HG02610 (cell line): Measurements from ENCODE around the gene AIF1.

Experiments
- ATAC-seq: cut with Tn5 transposase; IDR thresholded peaks from one replicate; pipeline ENCODE4 v1.9.1; 2021; ENCODE audit warnings: mild to moderate bottlenecking, moderate library complexity; ENCODE audit not compliant: unreplicated experiment

Gene AIF1

DNA sequence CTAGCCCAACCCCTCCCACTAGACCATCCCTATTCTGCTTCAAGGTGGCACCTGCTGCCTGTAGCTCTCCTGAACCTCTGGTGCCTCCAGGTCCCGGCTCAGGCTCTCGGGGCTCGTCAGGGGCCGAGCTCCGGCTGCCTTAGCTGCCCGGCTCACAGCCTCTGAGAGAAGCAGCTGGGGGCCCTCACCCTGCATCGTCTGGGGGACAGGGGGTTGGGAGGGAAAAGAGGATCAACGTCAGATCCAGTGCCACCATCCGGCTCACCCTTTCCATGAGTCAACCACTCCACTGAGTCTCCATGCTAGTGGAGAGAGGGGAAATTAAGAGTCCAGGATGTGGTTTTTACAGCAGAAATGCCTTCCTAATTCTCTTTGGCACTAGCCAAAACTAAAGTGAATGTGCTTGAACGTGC, 24.4 kb downstream of the AIF1 start:
- ATAC-seq = no peak

DNA sequence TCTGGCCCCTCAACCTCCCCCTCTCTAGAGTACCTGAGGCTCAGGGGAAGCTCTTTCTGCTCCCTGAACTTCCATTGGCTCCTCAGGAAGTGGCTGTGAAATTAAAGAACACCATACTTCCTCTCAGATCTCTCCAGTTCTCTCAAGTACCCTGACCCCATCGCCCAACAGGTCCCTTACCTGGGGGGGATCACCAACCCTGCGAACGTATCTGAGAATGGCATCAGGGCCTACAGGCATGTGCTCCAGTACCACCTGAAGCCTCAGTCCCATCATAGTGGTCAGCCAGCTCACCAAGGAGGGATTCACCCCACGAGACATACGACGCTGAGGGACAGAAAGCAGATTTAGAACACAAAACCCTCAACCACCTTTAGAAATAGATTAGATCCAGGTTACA, 25.6 kb downstream of the AIF1 start:
- ATAC-seq = no peak

DNA sequence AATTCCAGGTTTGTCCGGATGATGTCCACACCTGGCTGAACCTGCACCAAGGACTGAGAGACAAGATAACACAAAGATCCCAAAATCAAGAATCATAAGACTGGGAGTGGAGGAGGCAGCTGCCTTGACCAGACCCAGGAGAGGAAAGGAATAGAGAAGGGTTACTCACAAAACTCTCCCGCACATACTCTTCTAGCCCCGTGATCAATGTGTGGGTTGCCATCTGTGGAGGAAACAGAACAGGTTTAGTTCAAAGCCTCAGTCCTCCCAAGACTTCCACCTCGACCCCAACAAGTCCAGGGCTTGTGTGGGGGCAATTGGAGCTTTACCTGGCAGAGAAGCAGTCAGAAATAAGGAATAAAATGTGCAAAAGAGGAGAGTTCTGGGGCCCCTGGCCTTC, 26.3 kb downstream of the AIF1 start:
- ATAC-seq = no peak

DNA sequence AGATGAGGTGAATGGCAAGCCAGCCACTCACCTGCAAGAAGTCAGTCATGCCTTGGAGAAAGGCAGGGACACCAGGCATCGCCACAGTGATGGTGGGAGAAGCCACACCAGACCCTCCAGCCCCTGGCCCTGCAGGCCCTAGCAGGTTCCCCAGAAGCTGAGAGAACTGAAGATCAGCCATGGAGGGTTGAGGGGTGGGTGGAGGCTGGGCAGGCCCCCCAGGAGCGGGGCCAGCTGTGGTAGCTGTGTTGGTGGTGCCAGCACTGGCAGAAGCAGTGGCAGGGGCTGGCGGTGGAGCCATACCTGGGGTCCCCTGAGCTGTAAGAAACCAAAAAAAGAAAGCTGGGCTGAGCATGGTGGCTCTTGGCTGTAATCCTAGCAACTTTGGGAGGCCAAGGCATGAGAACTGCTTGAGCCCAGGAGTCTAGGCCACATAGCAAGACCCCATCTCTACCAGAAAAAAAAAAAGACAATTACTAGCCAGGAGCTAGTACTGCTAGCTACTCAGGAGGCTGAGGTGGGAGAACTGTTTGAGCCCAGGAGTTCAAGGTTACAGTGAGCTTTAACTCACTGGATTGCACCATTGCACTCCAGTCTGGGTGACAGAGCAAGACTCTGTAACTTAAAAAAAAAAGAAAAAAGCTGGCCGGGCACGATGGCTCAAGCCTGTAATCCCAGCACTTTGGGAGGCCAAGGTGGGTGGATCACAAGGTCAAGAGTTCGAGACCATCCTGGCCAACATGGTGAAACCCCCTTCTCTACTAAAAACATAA, 27.9 kb downstream of the AIF1 start:
- ATAC-seq = no peak

DNA sequence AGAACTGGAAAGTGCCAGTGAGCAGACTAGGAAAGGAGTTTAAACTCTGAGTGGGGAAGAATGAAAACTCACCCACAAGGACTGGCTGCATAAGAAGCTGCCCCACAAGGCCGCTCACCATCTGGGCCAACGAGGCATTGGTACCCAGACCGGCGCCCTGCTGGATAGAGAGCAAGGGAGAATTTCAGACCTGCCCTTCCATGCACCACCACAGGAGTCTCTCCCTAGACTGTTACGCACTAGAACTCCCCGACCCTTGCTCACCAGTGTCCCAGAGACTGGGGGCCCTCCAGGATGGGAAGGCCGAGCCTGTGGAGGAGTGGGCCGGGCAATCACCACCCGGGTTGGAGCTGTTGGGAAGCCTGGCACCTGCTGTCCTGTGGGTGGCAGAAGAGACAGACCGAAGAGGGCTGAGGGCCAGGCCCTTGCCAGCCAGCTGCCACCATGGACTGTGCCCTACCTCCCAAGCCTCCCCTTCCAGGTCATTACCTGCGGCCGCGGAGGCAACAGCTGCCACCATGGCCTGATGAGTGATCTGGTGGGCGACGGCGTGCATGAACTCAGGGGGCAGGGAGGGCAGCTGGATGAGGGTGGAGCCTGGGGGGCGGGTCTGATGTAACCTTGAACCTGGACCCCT, 28.9 kb downstream of the AIF1 start:
- ATAC-seq = no peak

DNA sequence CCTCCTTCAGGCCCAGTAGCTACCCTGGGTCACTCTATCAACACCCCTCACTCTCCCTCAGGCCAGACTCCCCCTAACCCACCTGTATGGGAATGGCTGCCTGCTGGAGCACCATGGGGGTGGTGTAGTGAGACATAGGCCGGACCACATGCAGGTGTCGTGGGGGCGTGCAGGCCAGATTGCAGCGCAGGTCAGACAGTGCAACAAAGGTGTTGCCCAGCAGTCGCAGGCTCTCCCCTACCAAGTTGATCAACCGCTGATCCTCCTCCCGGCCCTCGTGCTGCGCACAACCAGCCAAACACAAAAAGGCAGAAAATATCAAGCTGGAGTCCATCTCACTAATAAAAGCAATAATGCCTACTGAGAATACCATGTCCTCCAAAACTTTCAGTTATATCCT, 30.3 kb downstream of the AIF1 start:
- no peak for ATAC-seq

DNA sequence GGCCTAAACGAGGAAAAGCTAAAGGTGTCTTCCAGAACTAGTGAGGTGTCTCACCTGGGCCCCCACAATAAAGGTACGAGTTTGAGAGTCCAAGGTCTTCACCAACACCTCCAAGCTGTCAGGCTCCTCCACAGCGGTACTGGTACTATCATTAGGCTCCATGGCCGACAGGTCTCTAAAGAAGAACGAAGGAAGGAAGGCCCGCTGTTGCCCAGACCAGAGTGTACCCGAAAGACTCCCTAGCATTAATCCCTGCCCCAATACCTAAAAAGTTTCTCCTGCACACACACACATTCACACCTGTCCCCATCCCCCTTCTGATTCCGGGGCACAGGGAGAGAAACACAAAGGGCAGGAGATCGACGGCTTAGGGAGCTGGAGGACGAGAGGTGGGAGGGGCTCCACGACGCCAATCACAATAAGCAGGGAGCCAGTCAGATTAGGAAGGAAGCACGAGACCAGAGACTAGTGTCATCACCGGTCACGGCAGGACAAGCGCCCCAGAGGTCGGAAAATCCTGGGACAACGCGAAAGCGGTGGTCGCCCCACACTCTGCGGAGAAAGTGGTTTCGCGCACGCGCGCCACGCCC, 36.7 kb downstream of the AIF1 start:
- ATAC-seq = peak; percentile 44

DNA sequence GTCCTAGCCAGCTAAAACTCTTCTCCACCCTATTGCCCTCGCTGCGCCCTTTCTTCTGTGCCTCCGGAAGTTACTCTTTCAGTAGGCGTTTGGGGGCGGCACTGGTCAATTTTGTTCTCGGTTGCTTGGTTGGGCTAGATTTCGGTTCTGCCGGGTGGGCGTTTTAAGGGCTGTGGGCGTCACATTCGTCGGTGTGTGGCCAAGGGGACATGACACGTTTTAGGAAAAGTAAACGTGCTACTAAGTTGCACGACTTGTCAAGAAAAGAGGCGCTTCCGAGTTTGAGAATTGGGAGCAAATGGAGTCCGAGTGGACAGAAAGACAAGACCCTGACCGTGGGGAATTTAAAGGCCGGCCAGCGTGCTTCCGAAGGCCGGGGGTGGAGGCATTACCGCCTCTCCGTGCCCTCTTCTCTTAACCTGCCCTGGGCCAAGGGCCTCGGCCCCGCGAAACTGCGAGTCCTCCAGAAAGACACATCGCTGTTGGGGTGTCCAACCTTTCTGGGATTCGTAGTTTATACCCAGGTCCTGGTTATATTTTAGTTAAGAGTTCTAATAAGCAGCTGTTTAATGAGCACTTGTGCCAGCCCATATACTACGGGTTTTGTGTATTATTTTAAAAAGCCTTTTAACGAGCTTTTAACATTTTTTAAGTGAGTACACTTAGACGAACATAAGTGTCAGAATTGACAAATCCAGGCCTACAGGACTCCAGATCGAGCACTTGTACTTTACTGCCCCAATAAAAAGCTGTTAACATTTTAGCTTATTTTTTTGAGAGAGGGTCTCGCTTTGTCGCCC, 38.1 kb downstream of the AIF1 start:
- peak; percentile 47 for ATAC-seq

DNA sequence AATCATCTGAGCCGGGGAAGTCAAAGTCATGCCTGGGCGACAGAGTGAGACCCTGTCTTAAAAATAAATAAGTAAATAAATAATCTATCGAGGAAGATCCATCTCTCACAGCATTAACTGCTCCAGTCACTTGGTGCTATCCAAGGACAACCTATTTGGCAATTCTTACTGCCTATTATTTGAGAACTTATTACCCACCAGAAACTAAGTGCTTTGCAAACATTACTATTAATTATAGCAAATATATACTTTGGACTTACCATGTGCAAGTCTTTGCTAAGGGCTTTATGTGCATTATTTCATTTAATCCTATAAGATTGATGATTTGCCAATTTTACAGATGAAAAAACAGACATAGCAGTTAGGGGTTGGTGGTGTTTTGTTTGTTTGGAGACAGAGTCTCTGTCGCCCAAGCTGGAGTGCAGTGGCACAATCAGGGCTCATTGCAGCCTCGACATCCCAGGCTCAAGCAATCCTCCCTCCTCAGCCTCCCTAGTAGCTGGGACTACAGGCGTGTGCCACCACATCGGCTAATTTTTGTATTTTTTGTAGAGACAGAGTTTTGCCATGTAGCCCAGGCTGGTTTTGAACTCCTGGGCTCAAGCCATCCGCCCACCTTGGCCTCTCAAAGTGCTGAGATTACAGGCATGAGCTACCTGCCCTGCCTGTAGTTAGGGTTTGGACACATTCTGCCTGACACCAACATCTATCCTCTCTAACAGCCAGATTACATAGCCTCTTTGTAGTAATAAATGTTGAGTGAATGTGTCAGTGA, 39.7 kb downstream of the AIF1 start:
- ATAC-seq = no peak

DNA sequence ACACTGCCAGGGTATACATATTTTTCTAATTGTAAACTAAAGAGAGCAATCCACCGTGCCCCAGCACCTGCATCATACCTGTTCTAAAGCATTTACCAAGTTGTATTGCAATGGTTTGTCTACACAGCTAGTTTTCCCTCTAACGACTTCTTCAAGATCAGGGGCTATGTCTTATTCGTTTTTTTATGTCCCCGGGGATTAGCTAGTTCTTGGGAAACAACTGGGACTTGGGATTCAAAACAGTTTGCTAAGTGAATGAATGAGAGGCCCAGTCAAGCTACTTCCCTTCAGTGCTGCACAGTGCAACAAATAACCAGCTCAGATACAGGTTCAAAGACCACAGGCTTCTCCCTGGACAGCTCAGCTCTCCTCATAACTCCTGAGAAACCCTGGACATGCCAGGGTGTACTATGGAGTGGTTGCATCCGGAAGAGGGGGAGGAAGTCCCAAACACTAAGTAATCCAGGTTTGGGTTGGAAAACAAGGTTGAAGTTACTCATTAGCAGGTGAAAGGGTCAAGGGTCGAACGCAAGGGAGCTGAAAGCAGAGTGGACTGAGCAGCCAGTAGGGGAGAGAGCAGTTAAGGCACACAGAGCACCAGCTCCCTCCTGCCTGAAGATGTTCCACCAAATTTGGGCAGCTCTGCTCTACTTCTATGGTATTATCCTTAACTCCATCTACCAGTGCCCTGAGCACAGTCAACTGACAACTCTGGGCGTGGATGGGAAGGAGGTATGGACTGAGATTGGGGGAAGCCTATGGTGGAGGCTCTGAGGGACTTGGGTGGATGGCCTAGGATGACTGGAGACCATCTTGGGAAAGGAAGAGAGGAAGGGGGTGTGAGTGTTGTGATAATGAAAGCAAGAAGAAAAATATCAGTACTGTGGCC, 40.6 kb downstream of the AIF1 start, which contains the start of gene APOM:
Gene APOM, plus strand, starts transcription at position 546 of the 889 bp plus-strand sequence. Its CDS starts 73 bp downstream, at position 619.
- no peak for ATAC-seq

DNA sequence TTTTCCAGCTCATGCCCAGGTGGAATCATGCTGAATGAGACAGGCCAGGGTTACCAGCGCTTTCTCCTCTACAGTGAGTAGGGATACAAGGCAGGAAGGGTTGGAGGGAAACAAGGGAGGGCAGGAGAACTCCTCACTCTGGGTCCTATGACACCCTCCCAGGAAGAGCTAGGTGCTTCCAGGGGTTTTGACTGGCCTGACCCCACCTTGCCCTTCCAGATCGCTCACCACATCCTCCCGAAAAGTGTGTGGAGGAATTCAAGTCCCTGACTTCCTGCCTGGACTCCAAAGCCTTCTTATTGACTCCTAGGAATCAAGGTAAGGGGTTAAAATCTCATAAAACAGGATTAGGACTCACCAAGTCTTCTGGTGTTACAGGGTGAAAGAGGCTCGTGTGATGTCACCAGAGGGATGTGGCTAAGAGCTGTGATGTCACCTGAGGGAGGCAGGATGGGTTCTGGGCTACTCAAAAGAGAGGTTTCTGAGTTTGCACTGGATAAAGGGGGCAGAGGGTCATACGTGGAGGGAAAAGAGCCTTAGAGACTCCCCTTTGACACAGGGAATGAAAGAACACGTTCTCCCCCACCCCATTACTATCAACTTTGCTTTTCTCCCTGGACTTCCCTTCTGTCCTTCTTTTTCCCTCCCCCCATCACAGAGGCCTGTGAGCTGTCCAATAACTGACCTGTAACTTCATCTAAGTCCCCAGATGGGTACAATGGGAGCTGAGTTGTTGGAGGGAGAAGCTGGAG, 42.5 kb downstream of the AIF1 start:
- ATAC-seq = no peak

DNA sequence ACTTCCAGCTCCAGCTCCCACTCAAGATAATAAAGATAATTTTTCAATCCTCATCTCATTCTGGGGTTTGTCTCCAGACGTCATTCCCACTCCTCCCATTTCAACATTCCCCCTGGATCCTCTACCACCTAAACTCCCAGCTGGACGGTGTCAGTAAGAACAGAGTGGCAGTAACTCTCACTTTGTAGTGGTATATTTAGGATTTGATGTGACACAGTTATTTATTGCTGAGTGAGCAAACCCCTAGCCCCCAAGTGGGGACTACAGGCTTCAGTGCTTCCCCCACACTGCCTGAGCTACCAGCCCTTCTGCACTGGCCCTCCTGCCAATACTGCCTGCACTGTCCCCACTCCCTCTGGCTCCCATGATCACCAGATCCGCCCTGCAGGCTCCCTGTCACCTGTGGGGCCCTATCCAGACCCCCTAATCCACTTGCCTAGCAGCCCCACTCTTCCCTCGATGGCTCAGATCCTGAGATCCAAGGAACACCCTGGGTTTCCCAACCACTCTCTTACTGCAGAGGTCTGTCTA, 43.2 kb downstream of the AIF1 start:
- ATAC-seq = no peak

DNA sequence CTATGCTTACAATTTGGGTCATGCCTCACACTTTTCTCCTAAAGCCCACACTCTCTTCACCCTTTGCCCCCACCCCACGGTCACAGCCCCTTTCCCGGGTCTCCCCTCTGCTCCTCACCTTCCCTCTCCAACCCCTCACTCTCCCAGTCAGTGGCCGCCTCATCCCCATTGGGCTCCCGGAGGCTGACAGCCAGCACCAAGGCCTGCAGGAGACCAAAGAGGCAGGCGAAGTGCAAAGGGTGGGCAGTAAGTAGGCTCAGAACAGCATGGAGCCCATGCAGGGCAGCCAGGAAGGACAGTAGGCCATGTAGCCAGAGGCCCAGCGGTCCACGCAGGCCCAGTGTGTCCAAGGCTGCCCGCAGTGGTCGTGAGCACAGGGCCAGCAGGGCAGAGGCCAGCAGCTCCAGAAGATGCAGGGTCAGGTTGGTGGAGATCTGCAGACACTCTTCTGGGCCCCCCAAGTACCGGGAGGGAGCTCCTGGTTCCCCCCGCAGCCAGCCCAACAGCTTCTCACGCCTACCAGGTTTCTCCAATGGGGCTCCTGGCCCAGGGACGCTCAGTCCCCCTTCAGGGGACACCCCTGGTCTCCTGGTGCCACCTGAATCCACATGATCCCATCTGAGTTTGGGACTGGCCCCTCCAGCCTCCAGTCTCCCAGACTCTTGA, 44.1 kb downstream of the AIF1 start:
- ATAC-seq = no peak

DNA sequence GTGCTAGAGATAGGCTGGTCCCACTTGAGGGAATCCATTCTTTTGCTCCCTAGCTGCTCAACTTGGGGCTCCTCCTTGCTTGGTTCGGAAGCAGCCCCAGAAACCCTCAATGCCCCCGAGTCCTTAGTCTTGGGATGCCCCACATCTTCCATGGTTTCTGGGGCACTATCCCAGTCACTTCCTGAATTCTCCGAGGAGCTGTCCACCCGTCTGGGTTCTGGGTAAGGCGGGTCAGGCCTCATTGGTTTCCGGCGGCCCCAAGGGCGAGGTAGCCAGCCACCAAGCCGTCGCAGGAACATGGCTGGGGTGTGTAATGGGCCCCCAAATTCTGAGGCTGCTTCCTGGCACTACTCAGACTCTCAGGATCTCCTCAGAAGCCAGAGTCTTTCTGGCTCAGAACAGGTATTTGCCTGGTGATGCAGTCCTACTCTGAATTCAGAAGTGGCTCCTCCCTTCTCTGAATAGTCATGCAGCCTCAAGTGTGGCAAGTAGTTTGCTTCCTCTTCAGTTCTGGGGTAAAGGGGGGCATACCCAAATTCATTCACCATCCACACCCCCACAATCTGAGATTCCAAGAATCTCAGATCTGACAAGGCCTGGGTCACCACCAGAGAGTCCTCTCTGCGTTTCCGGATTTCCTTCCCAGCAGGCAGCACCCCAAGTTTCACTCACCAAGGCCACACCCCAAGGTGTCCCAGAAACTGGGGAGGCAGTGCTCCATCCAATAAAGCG, 44.8 kb downstream of the AIF1 start:
- ATAC-seq = no peak

DNA sequence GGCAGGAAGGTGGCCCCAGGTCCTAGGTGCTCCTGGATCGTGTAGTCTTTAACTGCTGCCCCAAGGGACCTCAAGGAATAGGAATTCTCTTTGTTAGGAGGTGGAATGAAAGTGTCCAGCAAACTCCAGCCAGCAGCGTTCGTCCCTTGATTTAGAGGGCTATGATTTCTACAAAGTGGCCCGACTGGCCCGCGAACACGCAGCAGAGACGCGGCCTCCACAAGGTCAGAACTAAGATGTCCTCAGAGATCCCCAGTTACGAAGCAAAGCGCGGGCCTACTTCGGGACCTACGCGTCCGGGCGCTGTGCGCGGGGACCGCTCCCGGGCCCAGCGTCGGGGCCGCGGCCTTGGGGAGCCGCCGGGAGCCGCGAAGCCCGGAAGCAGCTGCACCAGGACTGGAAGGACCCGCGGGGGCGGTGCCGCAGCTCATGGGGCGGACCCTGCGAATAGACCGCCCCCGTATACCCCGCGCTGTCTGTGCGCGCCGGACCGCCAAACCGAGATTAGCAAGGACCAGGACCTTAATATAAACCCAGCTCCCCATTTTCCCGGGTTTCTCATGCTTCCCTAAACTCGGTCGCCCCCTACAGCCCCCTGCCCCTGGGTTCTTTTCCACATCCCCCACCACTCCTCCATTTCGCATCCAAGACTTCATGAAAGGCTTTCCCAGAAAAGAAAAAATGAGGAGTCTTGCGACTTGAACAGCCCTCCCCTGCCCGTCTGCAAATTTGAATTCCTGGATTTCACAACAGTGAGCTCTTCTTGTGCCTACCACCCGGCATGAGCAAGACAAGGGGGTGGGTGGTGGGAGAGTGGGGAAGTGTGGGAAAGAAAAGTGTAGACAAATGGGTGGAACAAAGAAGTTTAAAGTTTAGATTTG, 45.6 kb downstream of the AIF1 start, which contains the start of gene C6orf47:
Gene C6orf47, minus strand, starts transcription at position 398 of the 881 bp plus-strand sequence. CDS start 831 bp downstream, outside the sequence.
- peak; percentile 60 for ATAC-seq
